H7 (cell line): ENCODE results near the gene CELA1. TPM values are rescaled to one million over a fixed set of nuclear protein-coding genes. Genes with fewer than 3 reads are reported as not detected.
A peak's percentile ranks its signal among the peaks of the same experiment; 100 is the strongest.

Experiments used
- DNase-seq: peaks from one replicate; pipeline ENCODE4 v3.0.0; 2012
- H3K27me3 ChIP-seq: 2 replicates; pipeline ENCODE4 v1.6.0; 2011; ENCODE audit warnings: mild to moderate bottlenecking, low read length; ENCODE audit not compliant: control insufficient read depth, insufficient read depth
- H3K36me3 ChIP-seq: replicated peaks from 2 replicates; pipeline ENCODE4 v1.5.1; 2011; ENCODE audit warnings: low read length; ENCODE audit not compliant: control insufficient read depth, insufficient read depth
- H3K4me3 ChIP-seq: 2 replicates; pipeline ENCODE4 v1.5.1; 2011; ENCODE audit warnings: low read depth, mild to moderate bottlenecking, control low read depth, low read length, moderate library complexity; ENCODE audit not compliant: insufficient read depth
- total RNA-seq: library from RNA; depleted of rRNA; stranded (reverse); fragments of >200 nt; shearing (Covaris generic); gene quantifications from 2 replicates; pipeline ENCODE4 v1.2.3, GENCODE V29; 2014; rRNA removed

Gene CELA1
- total RNA-seq: not detected in 2 replicates

DNA sequence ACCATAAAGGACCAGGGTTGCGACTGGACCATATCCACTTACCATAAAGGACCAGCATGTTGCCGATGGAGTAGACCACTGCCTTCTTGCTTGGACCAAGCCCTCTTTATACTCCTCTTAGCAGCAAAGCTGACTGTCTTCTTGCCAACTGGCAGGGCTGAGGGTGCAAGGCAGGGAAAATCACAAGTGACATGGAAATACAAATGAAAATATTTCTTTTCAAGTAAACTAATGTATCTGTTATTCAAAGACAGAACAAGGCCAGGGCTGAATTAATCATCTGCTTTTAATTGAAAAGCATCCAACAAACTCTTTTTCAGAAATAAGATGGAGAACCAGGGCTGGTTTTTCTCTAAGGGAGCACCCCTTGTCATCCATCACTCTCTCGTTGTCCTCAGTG is at the start of gene CELA1:
CELA1 (minus strand) TSS at position 99 of the 400 bp plus-strand sequence; CDS start at position 58, 41 bp downstream.
- no peaks in the 10 kb centered on the region for H3K27me3 ChIP-seq
- DNase-seq: no peak
- no peaks in the 10 kb centered on the region for H3K36me3 ChIP-seq
- H3K4me3 ChIP-seq: no peak within 1 kb of the TSS

DNA sequence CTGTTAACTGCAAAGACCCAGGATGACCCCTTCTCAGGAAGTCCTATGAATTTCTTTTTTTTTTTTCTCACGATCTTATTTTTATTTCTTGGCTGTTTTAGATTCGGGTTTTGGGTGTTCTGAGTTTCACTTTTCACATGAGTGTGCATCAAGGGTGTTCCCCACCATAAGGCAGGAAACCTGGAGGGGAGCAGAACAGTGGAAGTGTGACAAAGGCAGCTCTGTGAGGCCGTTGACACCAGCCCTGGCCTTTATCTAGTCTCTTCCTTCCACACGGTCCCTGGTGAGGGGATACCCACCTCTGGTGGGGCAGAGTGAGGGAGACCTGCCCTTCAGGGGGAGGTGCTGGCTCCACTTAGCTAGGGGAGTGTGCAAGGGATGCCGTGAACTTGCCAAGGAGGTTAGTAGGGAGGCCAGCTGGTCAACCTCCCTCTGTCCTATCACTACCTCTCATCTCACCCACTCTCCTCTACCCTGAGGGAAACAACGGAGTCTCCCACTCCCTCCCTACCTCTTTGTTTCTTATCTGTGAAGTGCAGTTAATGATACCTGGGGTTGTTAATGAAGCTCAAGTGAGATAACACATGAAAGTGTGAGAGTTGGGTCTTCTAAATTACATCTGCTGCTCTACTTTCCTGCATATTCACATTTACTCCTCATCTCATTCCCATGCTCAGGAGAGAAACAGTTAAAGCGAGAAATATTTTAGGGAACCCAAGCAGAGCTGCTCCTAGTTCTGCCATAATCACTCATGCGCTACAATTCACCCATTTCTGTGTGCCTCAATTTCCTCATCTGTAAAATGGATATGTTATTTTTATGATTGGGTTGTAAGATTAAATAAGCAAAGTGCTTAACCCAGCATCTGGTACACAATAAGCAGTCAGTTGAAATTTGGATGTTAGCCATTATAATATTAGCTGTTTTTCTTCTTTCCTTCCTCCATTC is 49.1 kb upstream of the CELA1 start:
- Histone ChIP-seq H3K4me3 (no peak overlapping the region), H3K27me3 (no peaks in the 10 kb centered on the region), H3K36me3 (peaks cover 2% of the 10 kb centered on the region)
- no peak for DNase-seq

DNA sequence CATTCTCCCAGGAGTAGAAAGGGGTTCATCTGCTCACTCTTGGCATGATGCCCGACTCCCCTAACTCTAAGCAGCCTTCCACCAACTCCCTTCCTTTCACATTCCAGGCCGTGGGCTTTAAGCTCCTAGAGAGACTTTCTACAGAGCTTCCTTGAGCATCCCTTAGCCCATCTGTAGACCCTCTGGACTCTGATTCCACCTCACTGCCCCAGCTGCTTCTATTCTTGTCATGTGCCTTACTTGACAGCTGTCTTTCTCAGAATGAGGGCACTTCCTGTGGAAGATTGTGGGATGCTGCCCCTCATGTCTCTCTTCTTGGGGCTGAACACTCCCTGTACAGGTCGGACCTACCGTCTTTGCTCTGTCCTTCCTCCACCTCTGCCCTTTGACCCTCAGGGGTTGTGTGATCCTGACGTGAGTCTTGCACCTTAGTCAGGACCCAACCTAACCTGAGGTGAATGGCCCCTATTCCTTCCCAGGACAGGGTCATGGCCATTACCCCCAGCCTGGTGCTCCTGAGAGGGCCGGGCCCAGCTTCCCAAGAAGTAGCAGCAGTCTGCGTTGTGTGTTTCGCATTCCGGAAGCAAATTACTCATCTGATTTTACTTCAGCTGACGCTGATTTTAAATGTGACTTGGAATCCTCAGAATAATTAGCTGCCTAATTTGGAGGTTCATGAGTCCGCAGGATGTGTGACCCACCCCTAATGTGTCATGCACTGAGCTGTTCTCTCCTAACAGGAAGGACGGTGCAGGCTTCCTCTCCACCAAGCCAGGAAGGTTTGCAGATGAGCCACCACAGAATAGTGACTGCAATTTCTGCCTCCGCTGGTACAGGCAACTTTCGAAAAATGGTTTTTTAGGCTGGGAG is 47.4 kb upstream of the CELA1 start:
- Histone ChIP-seq H3K36me3 (peaks cover 2% of the 10 kb centered on the region), H3K4me3 (no peak overlapping the region), H3K27me3 (no peaks in the 10 kb centered on the region)
- DNase-seq: no peak

DNA sequence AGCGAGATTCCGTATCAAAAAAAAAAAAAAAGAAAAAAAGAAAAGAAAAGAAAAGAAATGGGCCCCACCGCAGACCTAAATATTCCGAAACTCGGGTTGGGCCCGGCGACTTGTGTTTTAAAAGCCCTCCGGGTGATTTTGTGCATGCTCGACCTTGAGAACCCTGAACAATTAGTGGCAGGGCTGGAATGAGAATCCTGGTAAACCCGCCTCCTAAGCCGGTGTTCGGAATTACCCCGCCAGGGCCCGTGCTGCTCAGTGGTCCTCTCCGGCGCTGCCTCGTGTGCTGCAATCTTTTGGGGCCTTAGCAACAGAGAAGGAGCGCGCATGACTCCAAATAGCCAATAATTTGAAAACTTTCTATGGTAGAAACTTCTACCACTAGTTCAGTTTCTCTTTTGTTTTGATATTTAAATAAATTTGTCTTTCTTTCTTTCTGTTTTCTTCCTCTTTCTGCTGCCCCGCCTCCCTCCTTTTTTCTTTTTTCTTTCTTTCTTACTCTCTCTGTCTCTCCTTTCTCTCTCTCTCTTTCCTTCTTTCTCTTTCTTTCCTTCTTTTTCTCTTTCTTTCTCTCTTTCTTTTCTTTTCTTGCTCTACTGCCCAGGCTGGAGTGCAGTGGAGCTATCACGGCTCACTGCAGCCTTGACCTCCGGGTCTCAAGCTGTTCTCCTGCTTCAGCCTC is 46.2 kb upstream of the CELA1 start:
- peaks cover 2% of the 10 kb centered on the region for H3K36me3 ChIP-seq
- DNase-seq: peak; percentile 77
- peak overlapping the region; percentile 82 for H3K4me3 ChIP-seq
- no peaks in the 10 kb centered on the region for H3K27me3 ChIP-seq

DNA sequence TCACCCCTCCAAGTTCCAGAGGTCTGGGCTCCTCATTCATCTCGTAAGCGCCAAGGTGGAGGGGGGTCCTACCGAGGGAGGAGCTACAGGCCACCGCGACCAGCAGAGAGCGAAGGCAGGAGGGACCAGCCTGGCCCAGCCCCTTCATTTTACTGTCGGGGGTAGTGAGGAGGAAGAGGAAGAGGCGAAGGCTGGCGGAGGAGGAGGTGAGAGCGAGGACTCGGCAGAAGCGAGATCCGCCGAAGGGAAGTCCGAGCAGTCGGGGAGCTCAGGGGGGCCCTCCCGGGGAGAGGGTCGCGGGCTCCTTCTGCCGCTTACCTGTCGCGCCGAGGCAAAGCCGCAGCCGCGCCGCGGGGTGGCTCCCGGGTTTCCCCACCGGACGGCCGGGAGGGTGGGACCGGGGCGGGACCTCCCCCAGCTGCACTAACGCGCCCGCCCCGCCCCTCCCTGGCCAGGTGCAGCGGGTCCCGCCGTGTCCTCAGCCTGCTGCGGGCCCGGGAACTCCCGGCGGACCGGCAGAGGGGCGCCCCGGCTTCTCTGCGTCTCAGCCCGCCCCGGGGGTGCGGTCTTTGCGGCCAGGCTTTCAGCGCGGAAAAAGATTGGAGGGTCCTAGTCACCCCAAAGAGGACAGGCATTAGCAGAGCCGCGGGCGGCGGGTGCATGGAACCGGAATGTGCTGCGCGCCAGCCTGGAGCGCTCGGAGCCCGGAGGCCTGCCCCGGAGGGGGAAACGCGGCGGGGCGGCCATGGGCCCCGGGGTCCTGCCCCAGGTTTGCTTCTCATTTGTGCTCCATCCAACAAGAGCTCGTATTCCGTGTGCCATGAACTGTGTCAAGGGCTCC is 45.0 kb upstream of the CELA1 start, which contains the start of gene GALNT6:
GALNT6 (minus strand) TSS at position 124 of the 841 bp plus-strand sequence. CDS start 11,625 bp downstream, outside the sequence.
- peak; percentile 97 for DNase-seq
- Histone ChIP-seq H3K4me3 (peak within 1 kb of the TSS; percentile 82), H3K27me3 (no peaks in the 10 kb centered on the region), H3K36me3 (peaks cover 2% of the 10 kb centered on the region)

DNA sequence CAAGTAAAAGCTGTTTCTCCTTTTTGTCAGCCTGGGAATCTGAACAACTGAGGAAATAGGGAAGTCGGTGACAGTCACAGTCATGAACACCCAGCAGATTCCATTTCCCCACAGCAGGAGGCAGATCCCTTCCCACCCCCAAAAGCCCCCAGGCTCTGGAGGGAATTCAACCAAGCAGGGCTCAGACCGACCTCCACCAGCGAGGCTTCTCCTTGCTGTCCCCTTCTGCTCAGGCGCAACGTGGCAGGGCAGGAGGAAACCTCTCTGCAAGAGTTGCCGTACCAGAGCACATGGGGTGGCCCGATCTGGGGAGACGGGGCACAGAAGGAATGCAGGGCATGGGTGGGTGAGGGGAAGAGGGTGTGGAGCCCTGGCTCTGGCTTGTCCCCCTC is 44.4 kb upstream of the CELA1 start:
- H3K27me3 ChIP-seq: no peaks in the 10 kb centered on the region
- H3K36me3 ChIP-seq: peaks cover 2% of the 10 kb centered on the region
- H3K4me3 ChIP-seq: peak overlapping the region; percentile 82
- no peak for DNase-seq

DNA sequence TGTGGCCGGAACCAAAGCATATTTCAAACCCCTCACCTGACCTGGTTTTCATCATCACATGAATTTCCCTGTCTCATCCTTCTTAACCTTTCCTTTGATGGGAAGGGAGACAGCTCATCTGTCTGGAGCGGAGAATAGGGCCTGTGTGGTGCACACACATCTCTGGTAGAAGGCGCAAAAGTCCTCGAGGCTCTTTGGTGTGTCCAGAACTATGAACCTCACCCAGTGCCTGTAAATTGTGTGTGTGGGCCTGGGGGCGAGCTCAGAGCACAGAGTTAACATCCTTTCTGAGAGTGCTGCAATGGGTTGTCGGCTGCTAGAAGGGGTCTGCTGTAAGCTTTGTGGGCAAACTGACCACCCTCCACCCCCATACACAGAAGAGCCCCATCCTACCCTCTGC is 44.0 kb upstream of the CELA1 start:
- peak overlapping the region; percentile 82 for H3K4me3 ChIP-seq
- H3K36me3 ChIP-seq: peaks cover 2% of the 10 kb centered on the region
- DNase-seq: no peak
- no peaks in the 10 kb centered on the region for H3K27me3 ChIP-seq

DNA sequence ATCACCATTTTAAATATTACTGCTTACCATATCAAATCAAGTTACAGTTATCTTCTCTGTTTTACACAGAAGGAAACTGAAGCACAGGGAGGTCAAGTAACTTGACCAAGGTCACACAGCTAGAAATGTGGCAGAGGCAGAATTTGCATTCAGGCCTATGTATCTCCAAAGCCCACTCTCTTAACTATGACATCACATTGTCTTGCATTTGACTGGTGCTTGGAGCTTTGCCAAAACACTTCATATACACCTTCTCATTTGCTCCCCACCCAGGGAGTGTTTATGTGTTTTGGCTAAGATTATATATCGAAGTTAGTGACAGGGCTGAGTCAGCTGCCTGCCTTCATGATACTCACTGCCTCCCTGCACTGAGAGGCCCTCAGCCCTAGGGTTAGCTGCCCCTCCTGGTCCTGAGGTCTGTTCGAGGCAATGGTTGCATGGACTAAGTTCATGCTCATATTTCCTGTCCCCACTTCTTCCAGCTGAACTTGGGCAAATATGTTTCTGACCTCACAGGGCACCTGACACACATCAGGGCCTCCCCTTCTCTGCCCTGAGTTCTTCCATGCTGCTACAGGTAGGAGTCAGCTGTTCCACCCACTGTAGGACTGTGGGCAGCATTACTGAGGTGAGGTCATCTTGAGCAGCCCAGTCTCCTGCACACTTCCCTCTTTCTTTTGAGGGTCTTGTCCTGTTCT is 43.0 kb upstream of the CELA1 start:
- Histone ChIP-seq H3K27me3 (no peaks in the 10 kb centered on the region), H3K36me3 (peaks cover 2% of the 10 kb centered on the region), H3K4me3 (no peak overlapping the region)
- no peak for DNase-seq

DNA sequence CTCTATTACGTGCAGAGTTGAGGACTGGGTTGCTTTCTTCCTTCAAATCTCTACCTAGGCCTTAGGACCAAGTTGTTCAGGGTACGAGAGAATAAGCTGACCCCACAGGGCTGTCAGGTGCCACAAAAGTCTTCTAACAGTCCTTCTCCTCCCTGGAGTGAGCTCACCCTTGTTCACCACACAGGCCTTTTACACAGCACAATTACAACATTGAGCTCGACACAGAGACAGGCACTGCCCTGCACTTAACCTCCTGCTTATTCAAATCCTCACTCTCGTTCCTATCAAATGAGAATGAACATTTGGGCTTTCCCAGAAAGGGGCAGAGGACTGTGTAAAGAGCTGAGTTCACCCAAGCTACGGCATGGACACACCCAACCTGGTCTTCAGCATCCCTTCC is 42.4 kb upstream of the CELA1 start:
- DNase-seq: no peak
- no peaks in the 10 kb centered on the region for H3K27me3 ChIP-seq

DNA sequence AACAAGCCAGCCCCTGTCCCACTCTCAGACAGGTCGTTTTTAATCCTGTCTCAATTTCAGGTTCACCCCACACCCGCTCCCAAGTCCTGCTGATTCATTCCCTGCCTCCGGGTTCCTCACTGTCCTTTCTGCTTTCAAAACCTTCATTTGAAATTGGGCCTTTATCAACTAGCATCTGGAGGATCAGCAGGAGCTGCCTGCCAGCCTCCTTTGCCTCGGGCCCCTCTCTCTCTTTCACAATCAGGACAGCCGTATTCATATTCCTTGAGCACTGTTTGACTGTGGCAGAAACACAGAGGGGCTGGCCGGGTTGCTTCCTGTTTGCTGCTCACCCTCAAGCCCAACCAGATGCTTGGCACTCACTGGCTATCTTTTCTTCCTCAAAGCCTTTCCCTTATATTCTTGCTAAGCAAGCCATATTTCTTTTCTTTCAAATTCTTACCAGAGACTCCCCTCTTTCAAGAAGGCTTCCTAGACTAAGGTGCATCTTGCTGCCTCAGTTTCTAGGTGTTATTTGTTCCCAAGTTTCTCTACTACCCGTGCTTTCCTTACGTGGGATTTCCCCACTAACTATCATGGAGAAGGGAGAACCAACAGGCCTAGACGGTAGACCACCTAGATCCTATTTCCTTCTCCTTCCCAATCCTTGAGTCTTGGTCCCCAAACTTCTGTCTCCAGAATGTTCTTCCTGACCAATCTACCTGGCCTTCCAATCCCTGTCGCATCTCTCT is 41.8 kb upstream of the CELA1 start:
- DNase-seq: peak; percentile 55
- no peaks in the 10 kb centered on the region; the same call in 1 of the 2 replicates for H3K36me3 ChIP-seq
- H3K4me3 ChIP-seq: no peak overlapping the region
- H3K27me3 ChIP-seq: no peaks in the 10 kb centered on the region

More for the DNA sequence above, 42.4 kb upstream of the CELA1 start:
- Histone ChIP-seq H3K36me3 (peaks cover 2% of the 10 kb centered on the region), H3K4me3 (no peak overlapping the region)

DNA sequence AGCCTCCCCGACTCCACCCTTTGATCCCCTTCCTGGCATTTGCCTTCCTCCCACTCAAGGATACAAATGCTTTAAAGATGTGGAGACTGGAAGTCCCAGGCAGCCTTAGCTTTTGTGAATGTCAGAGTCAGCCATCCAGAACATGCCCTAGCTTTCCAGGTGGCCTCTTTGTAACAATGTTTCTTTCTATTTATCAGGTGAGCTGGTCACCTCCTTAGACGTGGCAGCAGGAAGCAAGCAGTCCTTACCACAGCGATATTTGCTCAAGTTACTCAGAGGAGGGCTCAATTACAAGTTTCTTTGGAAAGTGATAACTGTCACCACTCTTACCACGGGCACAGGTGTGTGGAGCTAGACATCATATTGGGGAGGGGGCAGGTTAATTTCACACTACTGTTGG is 39.9 kb upstream of the CELA1 start:
- DNase-seq: no peak
- H3K27me3 ChIP-seq: no peaks in the 10 kb centered on the region
- H3K36me3 ChIP-seq: peaks cover 1% of the 10 kb centered on the region; the same call in 1 of the 2 replicates
- H3K4me3 ChIP-seq: no peak overlapping the region

DNA sequence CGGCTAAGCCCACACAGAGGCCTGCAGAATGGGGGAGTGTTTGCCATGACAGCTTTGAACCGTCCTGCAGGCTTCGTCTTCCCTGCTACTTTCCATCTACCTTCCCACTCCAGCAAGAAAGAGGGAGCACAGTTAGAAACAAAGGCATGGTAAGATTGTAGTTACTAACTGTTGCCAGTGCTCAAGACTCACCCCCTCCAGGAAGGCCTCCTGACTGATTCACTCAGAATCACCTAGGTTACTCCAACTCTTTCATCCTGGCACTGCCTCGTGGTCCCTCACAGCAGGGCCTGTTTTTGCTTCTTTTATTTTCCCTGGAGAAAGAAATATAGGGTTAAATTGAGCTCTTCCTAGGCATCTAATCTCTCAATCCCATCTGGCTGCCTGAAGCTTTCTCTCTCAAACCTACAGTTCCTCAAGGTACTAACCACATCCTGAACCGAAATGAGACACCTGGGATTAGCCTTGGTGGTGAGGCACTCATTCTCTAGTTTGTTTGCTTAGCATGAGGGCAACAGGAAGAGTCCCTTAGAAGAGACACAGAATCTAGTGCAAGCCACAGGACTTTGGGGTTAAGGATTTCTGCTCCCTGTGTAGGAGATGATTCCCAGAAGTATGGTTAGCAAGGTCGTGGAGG is 36.9 kb upstream of the CELA1 start:
- no peaks in the 10 kb centered on the region for H3K27me3 ChIP-seq
- H3K36me3 ChIP-seq: peaks cover 4% of the 10 kb centered on the region
- H3K4me3 ChIP-seq: no peak overlapping the region
- no peak for DNase-seq
